ENCODE results near the gene POLDIP2. TPM values are rescaled to one million over a fixed set of nuclear protein-coding genes. Genes with fewer than 3 reads are reported as not detected.
A peak's percentile ranks its signal among the peaks of the same experiment; 100 is the strongest.

POLDIP2 gene
- total and polyA plus RNA-seq, 2 of the 13 experiments (the other 11 are each of a cell fraction or from before 2014, with no cell fraction given) = 85.9 to 114 TPM

DNA sequence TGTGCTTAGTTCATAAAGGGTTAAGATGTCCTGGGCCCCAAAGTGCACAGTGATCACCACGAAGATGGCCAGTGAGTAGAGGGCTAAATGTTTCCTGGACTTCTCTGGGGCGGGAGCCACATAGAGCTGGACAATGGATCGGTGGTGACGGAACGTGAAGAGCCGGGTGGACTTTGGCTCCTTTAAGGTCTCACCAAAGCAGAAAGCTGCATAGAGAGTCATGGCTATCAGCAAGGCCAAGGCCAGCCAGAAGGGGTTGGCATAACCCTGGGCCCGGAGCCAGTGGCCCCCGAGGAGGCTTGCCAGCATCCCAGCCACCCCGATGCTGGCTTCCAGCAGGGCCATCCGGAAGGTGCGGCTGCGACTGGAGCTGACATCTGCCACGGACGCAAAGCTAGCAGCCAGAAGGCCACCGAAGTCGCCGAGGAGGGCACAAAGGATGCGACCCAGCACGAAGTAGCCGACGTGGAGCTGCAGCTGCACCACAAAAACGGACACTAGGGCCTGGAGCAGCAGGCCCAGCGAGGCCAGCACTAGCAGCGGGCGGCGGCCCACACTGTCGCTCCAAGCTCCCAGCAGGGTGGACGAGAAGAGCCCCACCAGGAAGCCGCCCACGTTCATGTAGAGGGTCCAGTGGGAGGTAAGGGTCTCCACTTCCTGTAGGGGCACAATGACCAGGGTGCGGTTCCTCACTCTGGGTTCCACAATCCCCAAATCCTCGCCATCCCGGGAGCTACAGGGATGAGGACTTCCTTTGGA, 47.7 kb upstream of the POLDIP2 start (continued):
- TF ChIP-seq, protein P1, sequence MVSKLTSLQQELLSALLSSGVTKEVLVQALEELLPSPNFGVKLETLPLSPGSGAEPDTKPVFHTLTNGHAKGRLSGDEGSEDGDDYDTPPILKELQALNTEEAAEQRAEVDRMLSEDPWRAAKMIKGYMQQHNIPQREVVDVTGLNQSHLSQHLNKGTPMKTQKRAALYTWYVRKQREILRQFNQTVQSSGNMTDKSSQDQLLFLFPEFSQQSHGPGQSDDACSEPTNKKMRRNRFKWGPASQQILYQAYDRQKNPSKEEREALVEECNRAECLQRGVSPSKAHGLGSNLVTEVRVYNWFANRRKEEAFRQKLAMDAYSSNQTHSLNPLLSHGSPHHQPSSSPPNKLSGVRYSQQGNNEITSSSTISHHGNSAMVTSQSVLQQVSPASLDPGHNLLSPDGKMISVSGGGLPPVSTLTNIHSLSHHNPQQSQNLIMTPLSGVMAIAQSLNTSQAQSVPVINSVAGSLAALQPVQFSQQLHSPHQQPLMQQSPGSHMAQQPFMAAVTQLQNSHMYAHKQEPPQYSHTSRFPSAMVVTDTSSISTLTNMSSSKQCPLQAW (CRISPR knock-in tag; IDR thresholded peaks at IDR 0.05) = no peak
- TF ChIP-seq ZNF558 (CRISPR knock-in tag; IDR thresholded peaks at IDR 0.05; ENCODE audit: borderline replicate concordance) = 0 out of 2 replicates have a peak, but pooled peaks have one; percentile 35
- TF ChIP-seq NCOA1 (CRISPR knock-in tag; IDR thresholded peaks at IDR 0.05) = no peak
- no peak for TF ChIP-seq RFX1 (IDR thresholded peaks at IDR 0.05)
- TF ChIP-seq ZNF572 (CRISPR knock-in tag; IDR thresholded peaks at IDR 0.05) = no peak
- TF ChIP-seq HBP1 (CRISPR knock-in tag; IDR thresholded peaks at IDR 0.05; ENCODE audit: low read depth) = 0 out of 2 replicates have a peak, but pooled peaks have one; percentile 47
- no peak for TF ChIP-seq PAF1 (CRISPR knock-in tag; IDR thresholded peaks at IDR 0.05)
- TF ChIP-seq ZSCAN20 (CRISPR knock-in tag; IDR thresholded peaks at IDR 0.05; ENCODE audit: borderline replicate concordance) = 0 out of 2 replicates have a peak, but pooled peaks have one; percentile 6
- no peak for TF ChIP-seq ZNF512B (CRISPR knock-in tag; IDR thresholded peaks at IDR 0.05; ENCODE audit: borderline replicate concordance)
- TF ChIP-seq ZNF3 (CRISPR knock-in tag; IDR thresholded peaks at IDR 0.05) = no peak
- no peak; the same call in 1 of the 2 replicates for TF ChIP-seq TOE1 (CRISPR knock-in tag; IDR thresholded peaks at IDR 0.05)
- peak; percentile 76 for TF ChIP-seq PAXIP1 (CRISPR knock-in tag; conservative IDR thresholded peaks at IDR 0.05)
- no peak; the same call in 1 of the 2 replicates for TF ChIP-seq FOXA3 (CRISPR knock-in tag; IDR thresholded peaks at IDR 0.05)
- 0 out of 2 replicates have a peak, but pooled peaks have one; percentile 17 for TF ChIP-seq BRD4 (CRISPR knock-in tag; IDR thresholded peaks at IDR 0.05)
- no peak for TF ChIP-seq ZNF235 (CRISPR knock-in tag; IDR thresholded peaks at IDR 0.05; ENCODE audit: borderline replicate concordance)
- TF ChIP-seq, protein P2, sequence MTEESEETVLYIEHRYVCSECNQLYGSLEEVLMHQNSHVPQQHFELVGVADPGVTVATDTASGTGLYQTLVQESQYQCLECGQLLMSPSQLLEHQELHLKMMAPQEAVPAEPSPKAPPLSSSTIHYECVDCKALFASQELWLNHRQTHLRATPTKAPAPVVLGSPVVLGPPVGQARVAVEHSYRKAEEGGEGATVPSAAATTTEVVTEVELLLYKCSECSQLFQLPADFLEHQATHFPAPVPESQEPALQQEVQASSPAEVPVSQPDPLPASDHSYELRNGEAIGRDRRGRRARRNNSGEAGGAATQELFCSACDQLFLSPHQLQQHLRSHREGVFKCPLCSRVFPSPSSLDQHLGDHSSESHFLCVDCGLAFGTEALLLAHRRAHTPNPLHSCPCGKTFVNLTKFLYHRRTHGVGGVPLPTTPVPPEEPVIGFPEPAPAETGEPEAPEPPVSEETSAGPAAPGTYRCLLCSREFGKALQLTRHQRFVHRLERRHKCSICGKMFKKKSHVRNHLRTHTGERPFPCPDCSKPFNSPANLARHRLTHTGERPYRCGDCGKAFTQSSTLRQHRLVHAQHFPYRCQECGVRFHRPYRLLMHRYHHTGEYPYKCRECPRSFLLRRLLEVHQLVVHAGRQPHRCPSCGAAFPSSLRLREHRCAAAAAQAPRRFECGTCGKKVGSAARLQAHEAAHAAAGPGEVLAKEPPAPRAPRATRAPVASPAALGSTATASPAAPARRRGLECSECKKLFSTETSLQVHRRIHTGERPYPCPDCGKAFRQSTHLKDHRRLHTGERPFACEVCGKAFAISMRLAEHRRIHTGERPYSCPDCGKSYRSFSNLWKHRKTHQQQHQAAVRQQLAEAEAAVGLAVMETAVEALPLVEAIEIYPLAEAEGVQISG (CRISPR knock-in tag; IDR thresholded peaks at IDR 0.05) = peak; percentile 49
- TF ChIP-seq PHB2 (IDR thresholded peaks at IDR 0.05; ENCODE audit: partially characterized antibody) = no peak
